ENCODE data around the gene CARMIL1.

The CARMIL1 gene

DNA sequence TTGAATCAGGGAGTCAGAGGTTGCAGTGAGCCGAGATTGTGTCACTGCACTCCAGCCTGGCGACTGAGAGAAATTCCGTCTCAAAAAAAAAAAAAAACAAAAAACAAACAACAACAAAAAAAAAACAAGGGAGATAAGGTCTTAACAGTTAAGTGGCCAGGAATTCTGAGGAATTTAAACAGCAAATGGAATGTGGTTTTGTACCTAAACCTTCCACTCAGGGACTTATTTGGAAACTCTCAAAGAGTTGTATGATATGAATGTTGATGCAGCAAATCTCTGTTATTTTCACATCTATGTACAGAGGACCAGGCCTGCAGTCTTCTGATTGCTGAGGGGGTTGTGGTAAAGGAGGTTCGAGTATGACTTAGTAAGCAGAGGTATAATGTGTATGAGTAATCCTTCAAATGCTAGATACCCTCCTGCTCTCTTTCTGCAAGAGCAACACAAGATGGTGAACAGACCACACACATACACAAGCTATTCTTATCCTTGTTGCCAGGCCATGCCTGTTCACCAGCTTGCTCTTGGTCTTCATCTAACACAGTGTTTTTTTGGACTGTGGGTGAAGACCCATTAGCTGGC lies 197.9 kb downstream of the CARMIL1 start:
- H3K4me3 ChIP-seq (ENCODE audit: low read length), result no peak overlapping the region
- DNase-seq (ENCODE audit: low read depth), result peak; percentile 32
- TF ChIP-seq, protein P1, sequence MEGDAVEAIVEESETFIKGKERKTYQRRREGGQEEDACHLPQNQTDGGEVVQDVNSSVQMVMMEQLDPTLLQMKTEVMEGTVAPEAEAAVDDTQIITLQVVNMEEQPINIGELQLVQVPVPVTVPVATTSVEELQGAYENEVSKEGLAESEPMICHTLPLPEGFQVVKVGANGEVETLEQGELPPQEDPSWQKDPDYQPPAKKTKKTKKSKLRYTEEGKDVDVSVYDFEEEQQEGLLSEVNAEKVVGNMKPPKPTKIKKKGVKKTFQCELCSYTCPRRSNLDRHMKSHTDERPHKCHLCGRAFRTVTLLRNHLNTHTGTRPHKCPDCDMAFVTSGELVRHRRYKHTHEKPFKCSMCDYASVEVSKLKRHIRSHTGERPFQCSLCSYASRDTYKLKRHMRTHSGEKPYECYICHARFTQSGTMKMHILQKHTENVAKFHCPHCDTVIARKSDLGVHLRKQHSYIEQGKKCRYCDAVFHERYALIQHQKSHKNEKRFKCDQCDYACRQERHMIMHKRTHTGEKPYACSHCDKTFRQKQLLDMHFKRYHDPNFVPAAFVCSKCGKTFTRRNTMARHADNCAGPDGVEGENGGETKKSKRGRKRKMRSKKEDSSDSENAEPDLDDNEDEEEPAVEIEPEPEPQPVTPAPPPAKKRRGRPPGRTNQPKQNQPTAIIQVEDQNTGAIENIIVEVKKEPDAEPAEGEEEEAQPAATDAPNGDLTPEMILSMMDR (conservative IDR thresholded peaks at IDR 0.05; ENCODE audit: low read length), result no peak

DNA sequence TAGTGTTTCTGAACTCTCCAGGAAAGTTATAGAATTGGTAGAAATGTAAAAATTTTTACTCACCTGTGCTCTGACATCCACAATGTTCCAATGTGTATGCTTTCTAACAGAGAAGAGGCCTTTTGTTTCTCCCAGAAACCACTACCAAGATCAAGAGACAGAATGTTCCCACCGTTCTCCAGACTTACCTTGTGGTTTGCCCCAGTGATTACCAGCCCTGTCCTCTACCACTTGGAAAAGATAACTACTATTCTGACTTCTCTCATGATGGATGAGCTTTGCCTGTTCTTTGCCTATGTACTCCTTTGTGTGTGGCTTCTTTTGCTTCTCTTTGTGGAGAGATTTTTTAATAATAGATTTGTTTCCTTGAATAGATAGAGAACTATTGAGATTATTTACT lies 199.8 kb downstream of the CARMIL1 start:
- DNase-seq (ENCODE audit: low read depth), result no peak
- no peak overlapping the region for H3K4me3 ChIP-seq (ENCODE audit: low read length)
- TF ChIP-seq, protein P1 (conservative IDR thresholded peaks at IDR 0.05; ENCODE audit: low read length), result no peak

DNA sequence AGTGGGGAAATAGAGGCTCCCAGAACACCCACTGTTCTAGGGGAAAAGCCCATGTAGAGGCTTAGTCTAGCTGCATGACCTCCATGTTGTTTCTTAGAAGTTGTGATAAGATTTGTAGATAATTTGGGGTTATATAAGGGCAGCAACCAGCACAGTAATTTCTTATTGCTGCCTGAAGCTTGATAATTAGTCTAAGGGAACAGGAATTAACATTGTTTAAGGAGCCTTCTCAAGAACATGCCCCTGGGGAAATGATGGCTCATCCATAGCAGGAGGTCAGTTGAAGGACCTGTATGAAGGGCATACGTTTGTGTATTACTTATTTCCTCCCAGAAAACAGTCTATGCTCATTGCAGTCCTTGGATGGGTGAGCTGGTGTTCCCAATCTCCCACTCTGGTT lies 202.1 kb downstream of the CARMIL1 start:
- H3K4me3 ChIP-seq (ENCODE audit: low read length), result no peak overlapping the region
- DNase-seq (ENCODE audit: low read depth), result no peak
- TF ChIP-seq, protein P1 (conservative IDR thresholded peaks at IDR 0.05; ENCODE audit: low read length), result no peak

DNA sequence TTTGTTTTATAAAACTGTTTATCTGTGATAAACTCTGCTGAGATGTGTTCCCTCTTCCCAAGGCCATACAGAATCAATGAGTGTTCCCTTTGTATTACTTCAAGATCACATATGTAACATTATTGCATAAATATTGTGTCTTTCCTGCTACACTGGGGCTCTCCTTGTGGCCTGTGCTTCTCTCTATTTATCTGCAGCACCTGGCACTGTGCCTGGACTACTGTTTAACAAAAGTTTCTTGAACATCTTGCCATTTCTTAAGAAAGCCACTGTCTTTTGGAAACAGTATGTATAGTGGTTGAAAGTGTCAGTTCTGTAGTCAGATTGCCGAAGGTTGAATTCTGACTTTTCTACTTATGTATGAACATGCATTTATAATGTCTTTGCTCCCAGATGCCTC lies 203.8 kb downstream of the CARMIL1 start:
- no peak overlapping the region for H3K4me3 ChIP-seq (ENCODE audit: low read length)
- TF ChIP-seq, protein P1 (conservative IDR thresholded peaks at IDR 0.05; ENCODE audit: low read length), result no peak
- DNase-seq (ENCODE audit: low read depth), result no peak

GRCh38 chr6:25483943-25484342 lies 204.8 kb downstream of the CARMIL1 start:
- H3K4me3 ChIP-seq (ENCODE audit: low read length), result no peak overlapping the region
- TF ChIP-seq, protein P1 (conservative IDR thresholded peaks at IDR 0.05; ENCODE audit: low read length), result no peak
- DNase-seq (ENCODE audit: low read depth), result no peak

- TF ChIP-seq, protein P1 (conservative IDR thresholded peaks at IDR 0.05; ENCODE audit: low read length), result no peak
- DNase-seq (ENCODE audit: low read depth), result no peak
- H3K4me3 ChIP-seq (ENCODE audit: low read length), result no peak overlapping the region
Observed at GRCh38 chr6:25484900-25485299, 205.7 kb downstream of the CARMIL1 start.

DNA sequence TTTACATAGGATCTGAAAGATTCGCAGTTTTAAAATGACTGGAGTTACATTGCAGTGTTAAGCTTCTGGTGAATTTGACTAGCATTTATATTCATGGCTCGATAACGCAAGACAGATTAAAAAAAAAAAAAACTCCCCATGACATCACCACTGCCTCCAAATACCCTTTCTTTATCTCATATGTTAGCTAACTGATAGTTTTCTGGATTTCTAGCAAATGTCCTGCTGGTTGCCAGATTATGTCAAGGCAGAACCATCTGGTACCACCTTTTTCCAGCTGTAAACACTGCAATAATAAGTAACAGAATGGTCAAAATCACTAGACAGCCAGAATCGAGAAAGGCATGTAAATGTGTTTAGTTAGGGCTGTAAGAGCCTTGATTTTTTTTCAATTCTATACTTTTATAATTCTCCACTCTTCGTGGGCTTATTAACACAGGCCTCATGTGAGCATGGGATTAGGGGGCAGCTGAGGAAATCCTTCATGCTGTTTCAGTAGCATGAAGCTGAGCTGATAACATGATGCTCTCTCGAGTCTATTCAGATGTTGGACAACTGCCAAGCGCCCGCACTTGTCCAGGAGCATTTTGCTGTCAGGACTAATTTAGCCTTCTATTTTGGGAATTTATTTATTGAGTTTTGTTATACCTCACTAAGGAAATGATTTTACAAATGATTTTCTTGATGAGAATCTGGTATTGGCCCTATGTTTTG lies 206.8 kb downstream of the CARMIL1 start:
- peak; percentile 20 for DNase-seq (ENCODE audit: low read depth)
- no peak overlapping the region for H3K4me3 ChIP-seq (ENCODE audit: low read length)
- TF ChIP-seq, protein P1 (conservative IDR thresholded peaks at IDR 0.05; ENCODE audit: low read length), result no peak
